ENCODE results near the gene PLXNB2.

DNA sequence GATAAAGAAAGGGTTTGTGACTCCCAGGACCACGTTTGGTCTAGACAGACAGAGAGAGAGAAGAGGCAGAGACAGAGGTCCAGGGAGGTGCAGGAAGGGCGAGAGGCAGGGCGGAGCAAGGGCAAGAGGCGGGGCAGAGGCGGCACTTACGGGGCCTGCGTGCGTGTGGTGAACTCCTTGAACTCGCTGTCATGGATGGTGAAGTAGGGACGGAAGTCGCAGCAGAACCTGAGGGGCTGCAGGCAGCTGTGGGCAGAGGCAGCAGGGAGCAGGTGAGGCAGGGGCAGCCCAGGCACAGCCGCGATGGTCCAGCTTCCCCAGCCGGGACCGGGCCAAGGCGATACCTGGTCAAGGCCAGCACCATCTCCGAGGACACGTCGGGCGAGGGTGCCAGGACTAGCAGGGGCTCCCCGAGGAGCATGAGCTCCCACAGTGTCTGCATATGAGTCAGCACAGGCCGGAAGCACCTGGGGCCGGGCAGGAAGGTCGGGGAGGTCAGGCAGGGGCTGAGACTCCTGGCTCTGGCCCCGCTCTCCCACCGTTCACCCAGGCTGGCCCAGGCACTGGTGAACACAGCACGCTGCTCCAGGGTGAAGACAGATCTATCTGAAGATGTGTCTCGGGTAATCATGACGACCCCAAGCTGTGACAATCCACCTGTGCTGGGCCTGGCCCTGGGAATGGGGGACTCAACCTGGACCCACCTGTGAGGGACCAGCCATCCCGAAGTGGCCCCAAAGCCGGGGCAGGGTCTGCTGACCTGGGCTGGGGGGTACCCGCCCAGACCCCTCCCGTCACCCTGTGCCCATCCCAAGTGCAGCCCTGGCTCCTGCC, 7.2 kb upstream of the PLXNB2 start:
- TF ChIP-seq EZH2 (optimal IDR thresholded peaks at IDR 0.05; ENCODE audit: low read depth, low read length) (no peak), CTCF (IDR thresholded peaks at IDR 0.05; ENCODE audit: low read length) (no peak)
